HCT116 (cell line): ENCODE data around the gene VAPA. TPM values are rescaled to one million over a fixed set of nuclear protein-coding genes. Genes with fewer than 3 reads are reported as not detected.

ENCODE experiments used
- ATAC-seq: fragments of 200-7000 bp; cut with Tn5 transposase; 2 replicates; pipeline ENCODE4 v1.9.1; 2020; ENCODE audit warnings: mild to moderate bottlenecking, moderate library complexity
- BruUV-seq: library from RNA; stranded (reverse); fragments of 400-500 nt; replicated peaks from 2 replicates; lab custom pipeline; 2021; lab: Mats Ljungman, UMichigan
- CTCF ChIA-PET: fragments of 300-600 bp; sonication (Branson Sonifier 250); formaldehyde crosslinking; loops from one replicate; lab custom pipeline; 2021; ENCODE audit warnings: antibody characterized with exemption; lab: Charles Lee
- POLR2A ChIA-PET: fragments of 300-600, 350-600 bp; sonication (Branson Sonifier 250); formaldehyde crosslinking; loops from one replicate; lab custom pipeline; 2021; ENCODE audit warnings: antibody characterized with exemption; lab: Charles Lee
- RAD21 ChIA-PET, 2 experiments: fragments of 300-600 bp; sonication (Branson Sonifier 250); formaldehyde crosslinking; loops; one replicate each; lab custom pipeline; 2023; ENCODE audit warnings: low total read pairs in 2 of 2; ENCODE audit not compliant: uncharacterized antibody in 2 of 2, unreplicated experiment in 2 of 2, low non-redundant PET in 1 of 2; lab: Charles Lee
- DNase-seq: peaks from one replicate; pipeline ENCODE4 v3.0.0-alpha.2; 2010; ENCODE audit warnings: low read depth, low spot score
- H2AFZ ChIP-seq: fragments of 200-600 bp; shearing (Covaris generic), sonication (generic); 2 replicates; pipeline ENCODE4 v1.6.1; 2017; ENCODE audit warnings: low read depth, mixed run types, mixed read lengths, antibody characterized with exemption, low read length; ENCODE audit not compliant: poor library complexity, severe bottlenecking
- H3K27ac ChIP-seq: 2 replicates; pipeline ENCODE4 v1.5.1; 2012; ENCODE audit warnings: low read depth, low read length
- H3K27me3 ChIP-seq: fragments of 200-600 bp; sonication (generic); 2 replicates; pipeline ENCODE4 v1.6.1; 2016; ENCODE audit warnings: mixed run types, low read length, mixed read lengths; ENCODE audit not compliant: insufficient read depth
- H3K36me3 ChIP-seq, 2 experiments: fragments of 200-500 bp in 1 of 2; fragments of 200-600 bp in 1 of 2; sonication (Bioruptor generic) in 1 of 2; sonication (generic) in 1 of 2; 2 replicates each; pipeline versions ENCODE4 v1.5.1 to v1.6.1; 2014 to 2016; ENCODE audit warnings: low read length in 2 of 2, inconsistent platforms in 1 of 2, mixed read lengths in 1 of 2, mixed run types in 1 of 2; ENCODE audit not compliant: insufficient read depth in 2 of 2, control insufficient read depth in 1 of 2
- H3K4me1 ChIP-seq, 2 experiments: fragments of 200-600 bp in 1 of 2; sonication (generic) in 1 of 2; 2 replicates each; pipeline versions ENCODE4 v1.5.1 to v1.6.1; 2012 to 2017; ENCODE audit warnings: low read length in 2 of 2, inconsistent platforms in 1 of 2, mild to moderate bottlenecking in 1 of 2, mixed read lengths in 1 of 2, mixed run types in 1 of 2, moderate library complexity in 1 of 2; ENCODE audit not compliant: insufficient read depth in 2 of 2, control insufficient read depth in 1 of 2
- H3K4me2 ChIP-seq: fragments of 200-600 bp; sonication (generic); 2 replicates; pipeline ENCODE4 v1.6.1; 2017; ENCODE audit warnings: mixed run types, low read length, mixed read lengths
- H3K4me3 ChIP-seq, 2 experiments: fragments of 200-600 bp in 1 of 2; sonication (generic) in 1 of 2; replicated peaks in 1 of 2; 2 replicates each; pipeline ENCODE4 v1.5.1; 2011 to 2016; ENCODE audit warnings: low read length in 2 of 2, control low read depth in 1 of 2, low read depth in 1 of 2, mild to moderate bottlenecking in 1 of 2, mixed read lengths in 1 of 2, mixed run types in 1 of 2
- H3K79me2 ChIP-seq: fragments of 200-600 bp; sonication (generic); 2 replicates; pipeline ENCODE4 v1.6.1; 2017; ENCODE audit warnings: mild to moderate bottlenecking, mixed run types, low read length, moderate library complexity, mixed read lengths; ENCODE audit not compliant: insufficient read depth
- H3K9ac ChIP-seq: fragments of 200-600 bp; sonication (generic); 2 replicates; pipeline ENCODE4 v1.6.1; 2016; ENCODE audit warnings: low read length, mixed read lengths
- H3K9me2 ChIP-seq: fragments of 200-600 bp; sonication (generic), shearing (Covaris generic); 2 replicates; pipeline ENCODE4 v1.6.1; 2017; ENCODE audit warnings: mixed run types, mild to moderate bottlenecking, moderate library complexity; ENCODE audit not compliant: insufficient read depth
- H3K9me3 ChIP-seq, 2 experiments: fragments of 200-500 bp in 1 of 2; fragments of 200-600 bp in 1 of 2; sonication (Bioruptor generic) in 1 of 2; sonication (generic) in 1 of 2; 2 replicates each; pipeline ENCODE4 v1.6.1; 2014 to 2017; ENCODE audit warnings: low read length in 2 of 2, mixed read lengths in 2 of 2, inconsistent platforms in 1 of 2, low read depth in 1 of 2, mild to moderate bottlenecking in 1 of 2, mixed run types in 1 of 2, moderate library complexity in 1 of 2; ENCODE audit not compliant: control insufficient read depth in 1 of 2, insufficient read depth in 1 of 2
- H4K20me1 ChIP-seq: fragments of 200-600 bp; sonication (generic), shearing (Covaris generic); 2 replicates; pipeline ENCODE4 v1.6.1; 2017; ENCODE audit warnings: mixed run types, mild to moderate bottlenecking, moderate library complexity; ENCODE audit not compliant: insufficient read depth
- CEBPB ChIP-seq: IDR thresholded peaks from 2 replicates; pipeline ENCODE4 v1.6.1; 2012; ENCODE audit warnings: low read depth
- EGR1 ChIP-seq: IDR thresholded peaks from 2 replicates; pipeline ENCODE4 v1.6.1; 2012; ENCODE audit warnings: low read depth
- ELF1 ChIP-seq: IDR thresholded peaks from 2 replicates; pipeline ENCODE4 v1.6.1; 2012; ENCODE audit warnings: low read depth, borderline replicate concordance
- FOSL1 ChIP-seq: IDR thresholded peaks from 2 replicates; pipeline ENCODE4 v1.6.1; 2012; ENCODE audit warnings: low read depth
- MAX ChIP-seq: IDR thresholded peaks from 2 replicates; pipeline ENCODE4 v1.6.1; 2012
- POLR2A ChIP-seq: IDR thresholded peaks from 2 replicates; pipeline ENCODE4 v1.7.0; 2011; ENCODE audit warnings: borderline replicate concordance; ENCODE audit not compliant: insufficient read depth, insufficient read length; ENCODE audit errors: extremely low read depth
- RAD21 ChIP-seq: IDR thresholded peaks from 2 replicates; pipeline ENCODE4 v1.6.1; 2012; ENCODE audit warnings: low read depth, mild to moderate bottlenecking
- SIN3A ChIP-seq: IDR thresholded peaks from 2 replicates; pipeline ENCODE4 v1.6.1; 2012; ENCODE audit warnings: low read depth
- SRF ChIP-seq: IDR thresholded peaks from 2 replicates; pipeline ENCODE4 v1.6.1; 2012; ENCODE audit warnings: low read depth
- YY1 ChIP-seq: IDR thresholded peaks from 2 replicates; pipeline ENCODE4 v1.6.1; 2011; ENCODE audit warnings: low read length, low read depth, moderate library complexity, mild to moderate bottlenecking; ENCODE audit not compliant: insufficient replicate concordance; ENCODE audit errors: extremely low read depth
- ZFX ChIP-seq: fragments of 450-650 bp; IDR thresholded peaks from 2 replicates; pipeline ENCODE4 v1.6.1; 2017
- ZNF274 ChIP-seq: fragments of 200-500 bp; sonication (Bioruptor generic); IDR thresholded peaks from 2 replicates; pipeline ENCODE4 v1.6.1; 2014; ENCODE audit warnings: mild to moderate bottlenecking, low read depth, low read length, inconsistent platforms
- intact Hi-C: fragments of 100-400 bp; cut with micrococcal nuclease; formaldehyde crosslinking; loops from 2 replicates; pipeline ENCODE4 v1.10.0; 2022
- total RNA-seq: library from RNA; stranded (reverse); gene quantifications from one replicate; pipeline ENCODE4 v1.2.1, GENCODE V29; 2021; ENCODE audit not compliant: unreplicated experiment
- TF ChIP-seq, protein P1 (sequence below), 3 experiments: fragments of 200-600 bp in 1 of 3; sonication (generic) in 1 of 3; IDR thresholded peaks in 2 of 3; conservative IDR thresholded peaks in 1 of 3; 2 replicates each; pipeline ENCODE4 v1.5.1; 2012 to 2017; ENCODE audit warnings: low read depth in 2 of 3, low read length in 2 of 3, antibody characterized with exemption in 1 of 3, borderline replicate concordance in 1 of 3, control low read depth in 1 of 3, mild to moderate bottlenecking in 1 of 3, mixed read lengths in 1 of 3, mixed run types in 1 of 3, moderate library complexity in 1 of 3; ENCODE audit not compliant: insufficient read depth in 1 of 3

The VAPA gene
- total RNA-seq, 1 experiment from 2014 or later: 295 TPM

DNA sequence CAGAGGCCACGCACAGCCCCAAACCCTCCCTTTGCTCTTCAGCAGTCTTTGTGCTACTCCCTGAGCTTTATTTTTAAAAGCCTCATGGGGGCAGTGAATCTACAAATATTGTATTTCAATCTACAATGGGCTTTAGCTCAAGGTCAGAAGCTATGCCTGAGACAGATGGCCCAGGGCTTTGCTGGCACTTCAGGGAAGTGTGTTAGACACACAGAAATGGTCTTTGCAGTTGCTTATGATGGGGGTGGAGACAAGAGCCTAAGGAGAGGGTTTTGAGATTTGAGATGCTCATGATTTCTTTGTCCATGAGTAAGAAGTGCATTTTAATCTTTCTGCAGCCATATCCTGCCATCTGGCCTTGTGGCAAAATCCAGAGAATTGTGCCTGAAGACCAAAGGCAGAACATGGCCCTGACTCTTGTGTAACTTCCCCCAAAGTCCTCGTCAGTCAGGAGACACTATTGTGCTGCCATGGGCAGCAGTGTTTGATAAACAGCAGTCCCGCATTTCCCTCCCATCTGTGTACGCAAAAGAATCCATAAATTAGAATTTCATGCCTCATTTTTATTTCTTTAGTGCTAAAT is 92.6 kb downstream of the VAPA start:
- ChIA-PET RAD21 (interaction anchor here in 1 of 2 experiments (0.7 kb wide), 1 partner anchor 207 kb away, joined by 3 read pairs; no protein-coding TSS in a partner anchor), CTCF (interaction anchor here (1.3 kb wide), 1 partner anchor 513 kb away, joined by 4 read pairs; no protein-coding TSS in a partner anchor), POLR2A (no interaction called here)
- DNase-seq (no peak), ATAC-seq (0 out of 2 replicates have a peak, but pooled peaks have one; percentile 44)
- H3K9me3 ChIP-seq: no peaks in the 10 kb centered on the region
- no peak for TF ChIP-seq SIN3A
- no peak for TF ChIP-seq ELF1
- TF ChIP-seq, protein P1, sequence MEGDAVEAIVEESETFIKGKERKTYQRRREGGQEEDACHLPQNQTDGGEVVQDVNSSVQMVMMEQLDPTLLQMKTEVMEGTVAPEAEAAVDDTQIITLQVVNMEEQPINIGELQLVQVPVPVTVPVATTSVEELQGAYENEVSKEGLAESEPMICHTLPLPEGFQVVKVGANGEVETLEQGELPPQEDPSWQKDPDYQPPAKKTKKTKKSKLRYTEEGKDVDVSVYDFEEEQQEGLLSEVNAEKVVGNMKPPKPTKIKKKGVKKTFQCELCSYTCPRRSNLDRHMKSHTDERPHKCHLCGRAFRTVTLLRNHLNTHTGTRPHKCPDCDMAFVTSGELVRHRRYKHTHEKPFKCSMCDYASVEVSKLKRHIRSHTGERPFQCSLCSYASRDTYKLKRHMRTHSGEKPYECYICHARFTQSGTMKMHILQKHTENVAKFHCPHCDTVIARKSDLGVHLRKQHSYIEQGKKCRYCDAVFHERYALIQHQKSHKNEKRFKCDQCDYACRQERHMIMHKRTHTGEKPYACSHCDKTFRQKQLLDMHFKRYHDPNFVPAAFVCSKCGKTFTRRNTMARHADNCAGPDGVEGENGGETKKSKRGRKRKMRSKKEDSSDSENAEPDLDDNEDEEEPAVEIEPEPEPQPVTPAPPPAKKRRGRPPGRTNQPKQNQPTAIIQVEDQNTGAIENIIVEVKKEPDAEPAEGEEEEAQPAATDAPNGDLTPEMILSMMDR (IDR thresholded peaks at IDR 0.05 in 2 of 3, conservative IDR thresholded peaks at IDR 0.05 in 1 of 3; ENCODE audit: borderline replicate concordance in 1 of 3, insufficient read depth in 1 of 3, low read depth in 2 of 3, low read length in 2 of 3): no peak
- TF ChIP-seq RAD21: peak; percentile 50
- TF ChIP-seq FOSL1: no peak
- H3K36me3 ChIP-seq: no peaks in the 10 kb centered on the region
- no peak overlapping the region for H3K4me3 ChIP-seq
- H3K4me1 ChIP-seq: no peaks in the 10 kb centered on the region
- 0 out of 2 replicates have a peak, but pooled peaks cover 3% of the 10 kb centered on the region for H3K27me3 ChIP-seq
- intact Hi-C loops: no loop called here
- no peak overlapping the region for H2AFZ ChIP-seq
- no TSS peak for BruUV-seq
- no peak overlapping the region for H3K4me2 ChIP-seq
- no peaks in the 10 kb centered on the region for H3K79me2 ChIP-seq
- H3K27ac ChIP-seq: no peak overlapping the region
- H4K20me1 ChIP-seq: no peaks in the 10 kb centered on the region
- H3K9me2 ChIP-seq: no peaks in the 10 kb centered on the region
- H3K9ac ChIP-seq: no peak overlapping the region

- intact Hi-C loops: no loop called here
These were observed 94.3 kb downstream of the VAPA start for GRCh38 chr18:10008006-10008647.

More at GRCh38 chr18:10008006-10008647, 94.3 kb downstream of the VAPA start:
- no TSS peak for BruUV-seq
- Histone ChIP-seq H2AFZ (no peak overlapping the region), H3K9me3 (no peaks in the 10 kb centered on the region), H3K4me3 (no peak overlapping the region), H3K4me1 (no peaks in the 10 kb centered on the region), H3K9me2 (no peaks in the 10 kb centered on the region), H3K4me2 (no peak overlapping the region), H3K27ac (no peak overlapping the region), H3K79me2 (no peaks in the 10 kb centered on the region), H3K9ac (no peak overlapping the region), H4K20me1 (no peaks in the 10 kb centered on the region), H3K27me3 (0 out of 2 replicates have a peak, but pooled peaks cover 3% of the 10 kb centered on the region), H3K36me3 (no peaks in the 10 kb centered on the region)
- ChIA-PET RAD21 (no interaction called here), CTCF (no interaction called here), POLR2A (no interaction called here)
- DNase-seq: no peak
- ATAC-seq: no peak
- no peak for TF ChIP-seq CEBPB
- no peak for TF ChIP-seq MAX
- TF ChIP-seq YY1: no peak
- TF ChIP-seq, protein P1 (IDR thresholded peaks at IDR 0.05 in 2 of 3, conservative IDR thresholded peaks at IDR 0.05 in 1 of 3; ENCODE audit: borderline replicate concordance in 1 of 3, insufficient read depth in 1 of 3, low read depth in 2 of 3, low read length in 2 of 3): no peak
- TF ChIP-seq SRF: no peak
- TF ChIP-seq ZFX: no peak
- no peak for TF ChIP-seq EGR1
- no peak for TF ChIP-seq POLR2A
- TF ChIP-seq ZNF274: no peak
